ENCODE results near the gene APBB2.
"Not testable (repeated sequence)": the region's sequence is repeated elsewhere in the genome, so short reads cannot be mapped to it uniquely, and the experiment has no call there.

Gene APBB2

DNA sequence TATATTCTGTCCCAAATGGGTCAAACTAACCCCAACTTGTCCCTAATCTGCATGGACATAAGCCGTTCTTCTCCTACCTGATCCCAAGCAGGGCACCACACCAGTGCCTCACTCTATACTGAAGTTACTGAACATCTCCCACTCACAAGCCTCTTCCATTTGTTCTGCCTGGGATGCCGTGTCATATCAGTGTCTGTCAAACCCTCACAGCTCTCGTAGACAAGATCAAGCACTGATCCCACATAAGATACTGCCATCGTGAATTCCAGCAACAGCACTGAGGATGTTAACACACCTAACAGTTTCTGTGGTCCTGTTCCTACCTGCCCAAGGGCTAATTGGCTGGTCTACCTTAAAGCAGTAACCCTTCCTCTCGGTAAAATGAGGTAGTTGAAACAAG, 162.1 kb downstream of the APBB2 start:
- no peak for DNase-seq

DNA sequence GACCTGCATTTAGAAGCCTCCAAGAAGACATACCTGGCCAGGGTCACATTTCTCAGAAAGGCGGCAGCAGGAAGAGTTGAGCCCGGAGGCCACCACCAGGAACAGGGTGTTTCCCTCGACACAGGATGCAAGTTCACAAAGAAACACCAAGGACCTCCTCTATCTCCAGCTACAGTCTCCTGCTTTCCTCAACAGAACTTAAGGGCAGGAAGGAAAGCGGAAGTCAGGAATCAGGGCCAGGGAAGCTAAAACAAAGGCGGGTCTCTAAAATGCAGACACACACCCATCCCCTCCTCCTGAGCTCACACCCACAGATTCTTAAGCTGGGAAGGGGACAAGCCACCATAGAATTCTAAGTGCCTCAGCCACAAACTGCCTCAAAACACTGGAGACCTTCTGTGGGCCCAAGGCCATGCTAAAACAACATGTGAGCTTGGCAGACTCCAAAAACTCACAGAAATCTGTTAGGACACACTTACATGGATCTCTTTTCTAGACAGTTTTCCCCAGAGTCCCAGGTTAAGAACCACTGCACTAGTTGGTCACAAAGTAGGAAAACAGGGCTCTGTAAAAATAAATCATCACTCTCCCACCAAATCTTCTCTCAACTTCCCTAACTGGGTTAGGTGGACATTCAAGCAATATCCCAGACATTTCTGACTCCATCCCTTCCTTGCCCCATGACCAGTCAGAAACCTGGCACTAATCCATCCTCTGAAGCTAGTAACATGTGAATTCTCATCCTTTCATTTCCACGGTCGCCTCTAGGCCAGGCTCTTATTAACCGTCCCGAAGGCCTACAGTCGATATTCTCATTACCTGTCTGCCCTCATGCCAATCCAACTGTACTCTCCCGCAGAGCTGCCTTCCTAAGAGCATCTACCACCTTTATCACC, 163.2 kb downstream of the APBB2 start:
- DNase-seq, result no peak

- no peak for DNase-seq
Observed at GRCh38 chr4:41050116-41050515, 164.2 kb downstream of the APBB2 start.

DNA sequence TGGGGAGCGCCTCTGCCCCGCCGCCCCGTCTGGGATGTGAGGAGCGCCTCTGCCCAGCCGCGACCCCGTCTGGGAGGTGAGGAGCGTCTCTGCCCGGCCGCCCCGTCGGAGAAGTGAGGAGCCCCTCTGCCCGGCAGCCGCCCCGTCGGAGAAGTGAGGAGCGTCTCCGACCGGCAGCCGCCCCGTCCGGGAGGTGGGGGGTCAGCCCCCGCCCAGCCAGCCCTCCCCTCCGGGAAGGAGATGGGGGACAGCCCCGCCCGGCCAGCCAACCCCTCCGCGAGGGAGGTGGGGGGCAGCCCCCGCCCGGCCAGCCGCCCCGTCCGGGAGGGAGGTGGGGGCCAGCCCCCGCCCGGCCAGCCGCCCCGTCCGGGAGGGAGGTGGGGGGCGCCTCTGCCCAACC, 165.2 kb downstream of the APBB2 start:
- DNase-seq, result not testable (repeated sequence)

GRCh38 chr4:41044791-41045190, 169.6 kb downstream of the APBB2 start:
- DNase-seq, result no peak

DNA sequence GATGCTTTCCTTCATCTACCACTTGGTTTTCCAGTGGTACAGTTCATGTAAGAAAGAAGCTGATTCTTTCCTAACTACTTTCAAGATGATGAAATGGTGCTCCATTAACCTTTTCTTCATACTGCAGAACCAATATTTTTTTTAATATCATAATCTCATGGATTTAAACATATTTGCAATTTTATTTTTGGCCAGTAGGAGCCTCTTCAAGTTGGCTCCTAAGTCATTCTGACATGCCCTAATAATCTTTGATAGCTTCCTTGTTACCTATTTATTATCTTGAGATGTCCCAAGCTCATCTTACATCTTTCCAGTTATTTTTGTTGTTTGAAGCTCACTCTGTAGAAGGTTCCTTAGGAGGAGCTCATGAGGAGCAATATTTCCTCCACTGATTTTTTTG, 170.2 kb downstream of the APBB2 start:
- no peak for DNase-seq

DNA sequence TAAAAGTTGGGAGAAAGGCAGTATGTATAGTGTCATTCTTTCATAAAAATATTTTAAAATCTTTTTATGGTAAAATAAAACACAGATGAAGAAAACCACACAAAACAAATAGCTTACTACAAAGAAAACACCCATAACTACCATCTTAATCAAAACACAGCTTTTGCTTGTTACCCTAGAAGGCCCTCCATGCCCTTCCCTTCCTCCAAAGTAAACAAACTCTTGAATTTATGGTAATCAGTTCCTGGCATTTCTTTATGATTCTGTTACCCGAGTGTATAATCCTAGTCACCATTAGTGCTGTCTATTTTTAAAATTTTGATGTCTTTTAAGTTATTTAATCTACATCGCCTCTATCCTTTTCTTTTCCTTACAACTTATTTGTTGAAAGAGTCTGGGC, 170.9 kb downstream of the APBB2 start:
- no peak for DNase-seq

DNA sequence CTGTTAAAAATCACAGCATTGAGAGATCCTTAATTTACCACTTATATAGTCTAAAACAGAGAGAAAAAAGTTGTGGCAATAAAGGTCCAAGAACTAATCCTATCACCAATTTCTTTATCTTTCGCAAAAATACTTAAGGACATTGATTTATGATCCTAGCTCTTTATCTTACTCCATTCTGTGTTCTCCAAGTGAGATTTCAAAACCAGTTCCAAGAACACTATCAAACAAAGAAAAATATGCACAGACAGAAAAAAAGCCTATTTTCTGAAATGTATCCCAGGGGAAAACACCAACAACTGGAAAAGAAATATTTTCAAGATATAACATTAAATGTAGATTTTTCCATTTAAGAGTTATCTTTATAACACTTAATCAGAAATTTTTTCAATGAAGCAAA, 172.8 kb downstream of the APBB2 start:
- DNase-seq, result no peak

- no peak for DNase-seq
Observed at GRCh38 chr4:41039317-41039716, 175.0 kb downstream of the APBB2 start.

DNA sequence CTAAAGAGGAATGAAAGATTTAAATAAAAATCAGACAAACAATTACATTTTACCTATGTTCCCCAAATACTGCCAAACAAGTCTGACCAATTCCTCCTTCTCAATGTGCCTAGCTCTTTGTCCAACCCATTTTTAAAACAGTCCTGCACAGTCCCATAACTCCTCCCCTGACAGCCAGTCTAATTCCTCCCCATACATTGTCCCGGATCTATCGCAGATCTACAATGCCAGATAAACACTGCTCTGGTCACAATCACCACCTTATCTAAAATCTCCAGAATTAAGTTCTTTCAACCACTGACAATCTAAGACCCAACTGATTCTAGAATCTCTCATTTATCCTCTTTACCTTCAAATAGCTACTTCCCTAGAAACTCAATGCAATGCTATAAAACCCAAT, 176.0 kb downstream of the APBB2 start:
- no peak for DNase-seq

GRCh38 chr4:41029098-41029497, 185.2 kb downstream of the APBB2 start:
- no peak for DNase-seq

DNA sequence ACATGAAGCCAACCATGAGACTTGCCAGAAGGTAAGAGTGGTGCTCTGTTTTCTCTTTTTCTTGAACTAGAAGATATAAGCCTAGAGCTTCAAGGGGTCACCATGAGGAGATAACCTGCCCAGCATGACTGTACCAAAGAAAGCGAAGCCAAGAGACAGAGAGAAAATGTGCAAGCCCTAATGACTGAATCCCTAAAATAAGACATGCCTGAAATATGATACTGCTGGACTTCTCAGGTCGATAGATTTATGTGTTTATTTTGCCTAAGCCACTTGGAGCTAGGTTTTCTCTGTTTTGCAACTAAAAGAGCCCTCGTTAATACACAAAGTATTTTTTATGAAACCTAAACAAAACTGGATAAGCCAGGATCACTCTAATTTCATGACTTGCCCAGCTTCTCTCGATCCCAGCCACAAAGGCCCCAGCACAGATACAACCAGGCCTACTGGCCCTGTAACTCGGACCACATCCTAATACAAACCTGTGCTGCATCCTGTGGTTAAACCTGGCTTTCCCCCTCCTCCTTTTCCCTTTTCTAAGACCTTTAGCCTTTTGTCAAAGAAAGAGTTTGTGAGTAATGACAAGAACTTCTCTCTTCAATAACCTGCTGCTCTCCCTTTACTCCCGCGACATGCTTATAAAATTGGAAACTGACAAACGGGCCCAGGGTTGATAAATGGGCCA, 185.8 kb downstream of the APBB2 start:
- no peak for DNase-seq

DNA sequence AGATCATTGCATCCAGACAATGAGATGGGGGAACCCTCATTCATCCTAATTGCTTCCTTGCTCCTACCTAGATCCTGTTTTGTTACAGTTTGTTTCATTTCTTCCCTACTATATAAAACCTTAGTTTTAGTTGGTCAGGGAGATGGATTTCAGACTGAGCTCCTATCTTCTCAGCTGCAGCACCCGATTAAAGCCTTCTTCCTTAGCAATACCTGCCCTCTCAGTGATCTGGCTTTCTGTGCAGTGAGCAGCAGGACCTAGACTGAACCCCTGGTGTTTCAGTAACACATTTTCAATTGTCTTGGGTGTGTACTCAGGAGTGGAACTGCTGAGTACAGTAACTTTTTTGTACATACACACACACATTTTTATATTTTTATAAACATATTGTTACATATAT, 187.4 kb downstream of the APBB2 start:
- DNase-seq, result no peak

GRCh38 chr4:41025824-41026223, 188.5 kb downstream of the APBB2 start:
- no peak for DNase-seq

- DNase-seq, result no peak
Observed at GRCh38 chr4:41024556-41025491, 189.5 kb downstream of the APBB2 start.

GRCh38 chr4:41022116-41022515, 192.2 kb downstream of the APBB2 start:
- DNase-seq, result no peak

- no peak for DNase-seq
Observed at GRCh38 chr4:41015016-41015675, 199.2 kb downstream of the APBB2 start.

DNA sequence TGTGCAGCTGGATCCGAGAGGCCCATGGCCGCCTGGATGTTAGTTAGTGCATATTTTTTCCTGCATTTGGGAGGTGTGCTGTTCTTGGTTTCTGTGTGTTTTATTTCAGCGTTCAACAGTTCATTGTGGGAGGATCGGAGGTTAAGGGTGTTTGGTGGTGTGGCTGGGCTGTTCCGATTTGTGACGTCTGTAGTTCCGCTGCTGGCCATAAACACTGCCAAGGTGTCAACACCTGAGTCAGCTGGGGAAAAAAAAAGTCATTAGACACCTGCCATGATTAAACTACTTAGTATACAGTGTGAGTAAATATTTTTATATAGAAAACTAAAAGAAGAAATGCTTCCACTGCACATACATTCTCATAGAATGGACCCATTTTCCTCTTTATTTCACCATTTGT, 200.2 kb downstream of the APBB2 start:
- no peak for DNase-seq

- DNase-seq, result no peak
Observed at GRCh38 chr4:41013746-41014145, 200.6 kb downstream of the APBB2 start.

GRCh38 chr4:41012911-41013310, 201.4 kb downstream of the APBB2 start:
- no peak for DNase-seq

- DNase-seq, result no peak
Observed at GRCh38 chr4:41012293-41012692, 202.0 kb downstream of the APBB2 start.

- DNase-seq, result no peak
Observed at GRCh38 chr4:41009411-41009810, 204.9 kb downstream of the APBB2 start.

GRCh38 chr4:41006141-41006540, 208.2 kb downstream of the APBB2 start:
- no peak for DNase-seq
